CD4-positive, alpha-beta T cell treated with Interleukin-6 at 100 ng/mL for 8 hours (primary cell): ENCODE results near the gene KCNJ10.

Experiments
- DNase-seq: peaks from one replicate; pipeline ENCODE4 v3.0.0-alpha.2; 2020; ENCODE audit warnings: mixed read lengths, low spot score

KCNJ10 gene

DNA sequence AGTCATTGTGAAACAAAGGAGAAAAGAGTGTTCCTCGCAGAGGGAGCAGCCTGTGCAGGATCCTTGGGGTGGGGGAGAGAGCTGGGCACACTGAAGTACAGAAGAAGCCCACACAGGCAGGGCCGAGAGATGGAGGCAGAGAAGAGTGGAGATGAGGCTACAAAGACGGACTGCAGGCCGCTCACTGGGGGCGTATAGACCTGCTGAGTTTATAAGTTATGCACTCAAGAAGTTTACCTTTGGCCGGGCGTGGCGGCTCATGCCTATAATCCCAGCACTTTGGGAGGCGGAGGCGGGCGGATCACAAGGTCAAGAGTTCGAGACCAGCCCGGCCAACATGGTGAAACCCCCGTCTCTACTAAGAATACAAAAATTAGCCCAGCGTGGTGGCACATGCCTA, 108.3 kb downstream of the KCNJ10 start:
- no peak for DNase-seq

- DNase-seq, result no peak
Measured at GRCh38 chr1:159960721-159961381, 109.1 kb downstream of the KCNJ10 start.

DNA sequence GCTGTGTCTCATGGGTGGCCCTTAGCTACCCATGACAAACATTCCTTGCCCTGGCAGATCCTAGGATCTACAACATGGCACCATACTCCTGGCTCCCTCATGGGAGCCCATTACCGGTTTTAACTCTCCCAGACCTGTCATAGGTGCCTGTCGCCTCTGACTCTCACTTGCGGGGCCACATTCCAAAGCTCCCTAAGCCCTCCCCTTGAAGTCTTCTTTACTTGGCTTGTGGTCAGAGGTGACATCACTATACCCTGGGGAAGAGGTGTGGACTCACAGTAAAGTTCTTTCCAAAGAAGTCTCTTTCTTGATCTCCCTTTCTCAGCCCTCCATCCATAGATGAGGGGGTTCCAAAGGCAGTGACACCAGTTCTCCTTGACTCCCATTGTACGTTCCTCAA, 110.5 kb downstream of the KCNJ10 start:
- no peak for DNase-seq

- DNase-seq, result no peak
Measured at GRCh38 chr1:159958719-159959380, 111.1 kb downstream of the KCNJ10 start.

- no peak for DNase-seq
Measured at GRCh38 chr1:159957824-159958268, 112.1 kb downstream of the KCNJ10 start.

- no peak for DNase-seq
Measured at GRCh38 chr1:159955456-159955855, 114.5 kb downstream of the KCNJ10 start.

DNA sequence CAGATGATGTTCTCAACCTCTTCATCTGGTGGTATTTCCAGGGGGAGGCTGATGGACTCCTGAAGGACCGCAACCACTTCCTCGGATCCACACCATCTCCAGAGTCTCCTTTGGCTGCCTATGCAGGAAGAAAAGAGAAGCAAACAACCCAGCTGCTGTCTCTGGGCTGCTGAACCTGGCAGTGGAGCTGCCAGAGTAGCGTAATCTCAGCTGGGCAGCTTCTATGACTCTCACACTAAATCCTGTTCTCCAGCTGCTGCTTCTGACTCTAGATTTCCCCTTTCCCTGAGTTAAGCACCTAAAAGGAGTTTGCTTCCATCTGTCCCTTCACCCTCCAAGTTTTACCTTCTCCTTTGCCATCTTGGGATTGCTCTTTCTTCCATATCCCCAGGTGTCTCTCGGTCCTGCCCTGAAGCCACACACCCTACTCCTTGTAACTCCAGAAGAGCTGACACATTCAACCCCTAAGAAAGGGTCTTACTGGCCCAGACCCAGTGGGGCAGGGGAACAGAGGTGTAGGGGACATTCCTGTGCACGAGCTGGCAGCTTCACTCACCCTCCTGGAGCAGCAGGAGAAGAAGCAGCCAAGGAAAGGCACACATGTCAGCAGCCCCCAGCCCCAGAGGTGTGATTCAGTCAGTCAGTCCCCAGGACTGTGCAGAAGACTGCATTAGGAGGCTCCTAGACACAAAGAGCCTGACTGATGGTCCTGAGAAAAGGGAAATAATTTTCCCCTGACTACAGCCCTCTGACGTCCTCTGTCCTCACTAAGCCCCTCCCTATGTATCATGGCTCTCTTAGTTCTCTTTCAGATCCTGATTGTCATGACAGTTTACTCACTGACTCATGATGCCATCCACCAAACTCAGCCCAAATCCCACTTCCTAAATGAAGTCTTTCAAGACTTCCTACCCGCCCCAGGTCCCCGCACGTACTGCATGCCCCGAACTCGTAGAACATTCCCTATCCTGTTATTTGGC, 116.1 kb downstream of the KCNJ10 start, which contains the start of gene SLAMF9:
SLAMF9 (minus strand) TSS at position 702 of the 980 bp plus-strand sequence; CDS start at position 602, 100 bp downstream.
- DNase-seq, result no peak

DNA sequence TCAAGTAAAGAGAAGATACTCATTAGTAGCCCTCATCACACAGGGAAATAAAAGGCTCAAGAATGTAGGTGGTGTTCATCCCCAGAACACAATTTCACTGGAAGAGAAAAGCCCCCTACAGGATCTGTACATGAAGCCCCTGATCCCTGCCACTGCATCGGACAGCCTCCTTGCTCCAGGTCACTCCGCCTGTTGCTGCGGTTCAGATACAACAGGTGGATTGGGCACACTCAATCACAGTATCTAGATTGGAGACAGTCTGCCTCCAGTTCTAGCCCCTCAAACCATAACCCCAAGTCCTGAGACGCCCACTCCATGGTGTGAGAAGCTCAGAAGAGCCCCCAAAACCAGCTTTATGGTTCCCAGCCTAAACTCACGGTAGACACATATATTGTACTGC, 117.0 kb downstream of the KCNJ10 start:
- DNase-seq, result no peak

GRCh38 chr1:159951551-159951950, 118.4 kb downstream of the KCNJ10 start:
- DNase-seq, result no peak

GRCh38 chr1:159951016-159951415, 118.9 kb downstream of the KCNJ10 start:
- no peak for DNase-seq

DNA sequence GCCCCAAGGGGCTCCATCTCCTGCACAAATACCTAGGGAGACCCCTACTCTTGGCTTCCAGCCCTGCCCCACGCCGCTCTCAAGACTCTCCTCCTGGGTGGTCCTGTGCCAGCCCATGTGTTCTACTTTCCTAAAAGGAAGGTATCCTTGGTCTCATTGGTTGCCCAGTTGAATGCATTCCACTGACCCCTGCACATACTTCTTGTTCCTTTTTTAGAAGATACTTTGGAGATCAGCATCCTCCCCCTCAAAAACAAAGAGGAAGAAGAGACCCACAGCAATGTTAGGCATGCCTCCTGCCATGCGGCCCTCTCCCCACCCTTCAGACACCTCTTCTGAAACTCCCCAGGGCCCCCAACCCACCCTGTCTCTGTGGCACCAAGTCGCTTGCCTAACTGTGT, 120.0 kb downstream of the KCNJ10 start:
- DNase-seq, result no peak

GRCh38 chr1:159949123-159949522, 120.8 kb downstream of the KCNJ10 start:
- DNase-seq, result no peak
